ENCODE data around the gene G3BP2.
"Not testable (repeated sequence)": the region's sequence is repeated elsewhere in the genome, so short reads cannot be mapped to it uniquely, and the experiment has no call there.

Gene G3BP2

GRCh38 chr4:75685546-75686189 is 12.5 kb upstream of the G3BP2 start:
- no peak overlapping the region for H3K4me3 ChIP-seq (ENCODE audit: low read depth, low read length)

GRCh38 chr4:75683482-75684155 is 10.4 kb upstream of the G3BP2 start:
- H3K4me3 ChIP-seq (ENCODE audit: low read depth, low read length): no peak overlapping the region

DNA sequence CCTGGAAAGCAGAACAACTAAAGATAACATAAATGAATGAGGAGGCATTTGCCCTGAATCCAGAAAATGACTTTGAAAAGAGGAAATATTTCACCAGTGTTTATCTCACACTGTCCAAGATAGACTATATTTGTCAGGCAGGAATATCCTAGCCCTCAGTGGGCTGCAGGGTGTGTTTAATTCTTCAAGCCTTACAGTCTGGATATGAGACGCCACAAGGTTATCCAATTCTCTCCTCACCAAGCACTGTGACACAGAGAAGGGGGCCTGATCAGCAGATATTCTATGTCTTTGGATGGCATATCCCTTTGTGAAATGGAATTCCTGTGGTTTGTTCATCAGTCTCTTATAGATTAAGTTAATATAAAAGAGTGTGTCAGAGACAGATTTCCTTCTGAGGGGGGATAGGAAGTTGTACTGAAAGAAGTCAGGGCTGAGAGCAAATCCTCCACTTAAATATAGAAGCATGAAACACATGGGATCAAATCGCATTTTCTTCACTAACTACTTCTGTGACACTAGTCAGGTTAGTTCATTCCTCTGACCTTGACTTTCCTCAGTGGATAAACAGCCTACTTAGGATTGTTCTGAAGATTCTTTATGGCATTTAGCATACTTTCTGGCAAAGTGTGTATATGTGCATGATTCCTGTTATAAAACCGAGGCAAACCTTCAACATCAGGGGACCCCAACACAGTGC is 6.8 kb upstream of the G3BP2 start:
- H3K4me3 ChIP-seq (ENCODE audit: low read depth, low read length): no peak overlapping the region

DNA sequence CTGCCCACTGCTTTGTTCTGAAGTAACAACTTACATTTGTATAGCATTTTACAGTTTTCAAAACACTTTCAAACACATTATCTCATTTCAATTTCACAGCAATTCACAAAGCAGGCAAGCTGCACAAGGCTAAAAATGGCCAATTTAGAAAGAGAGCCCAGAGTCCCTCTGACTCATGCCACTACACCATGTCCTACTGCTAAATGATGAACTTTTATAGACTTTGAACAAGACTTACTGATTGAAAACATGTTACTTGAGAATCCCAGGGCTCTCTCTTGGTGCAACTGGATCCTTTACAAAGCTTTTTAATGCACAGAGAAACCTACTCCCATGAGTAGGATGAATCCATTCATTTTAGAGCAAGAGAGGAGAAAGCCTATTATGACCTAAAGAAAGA is 5.8 kb upstream of the G3BP2 start:
- no peak overlapping the region for H3K4me3 ChIP-seq (ENCODE audit: low read depth, low read length)

- H3K4me3 ChIP-seq (ENCODE audit: low read depth, low read length): no peak overlapping the region
Measured at GRCh38 chr4:75678473-75678872, 5.3 kb upstream of the G3BP2 start.

DNA sequence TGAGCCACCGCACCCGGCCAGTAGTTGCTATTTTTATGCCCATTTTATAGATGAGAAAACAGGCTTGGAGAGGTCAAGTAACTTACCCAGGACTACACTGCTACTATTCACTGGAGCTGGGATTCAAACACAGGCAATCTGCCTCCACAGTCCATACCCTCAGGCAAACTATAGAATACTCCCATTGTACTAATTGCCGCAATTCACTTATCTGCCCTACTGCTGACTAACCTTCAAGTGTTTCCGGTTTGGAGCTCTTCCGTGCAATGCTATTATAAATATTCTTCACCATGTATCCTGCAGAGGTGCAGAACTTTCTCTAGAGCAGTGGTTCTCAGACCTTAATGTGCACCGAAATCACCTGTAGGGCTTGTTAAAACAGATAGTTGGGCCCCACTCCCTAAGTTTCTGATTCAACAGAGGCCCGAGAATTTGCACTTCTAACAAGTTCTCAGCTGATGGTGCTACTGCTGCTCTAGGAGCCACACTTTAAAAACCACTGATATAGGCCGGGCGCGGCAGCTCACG is 1.9 kb upstream of the G3BP2 start:
- no peak overlapping the region for H3K4me3 ChIP-seq (ENCODE audit: low read depth, low read length)

- H3K4me3 ChIP-seq (ENCODE audit: low read depth, low read length): peak overlapping the region; percentile 99
Measured at GRCh38 chr4:75673959-75674328, 733 bp upstream of the G3BP2 start.

- H3K4me3 ChIP-seq (ENCODE audit: low read depth, low read length): peak overlapping the region; percentile 99
Measured at GRCh38 chr4:75672461-75673026, 667 bp downstream of the G3BP2 start.

DNA sequence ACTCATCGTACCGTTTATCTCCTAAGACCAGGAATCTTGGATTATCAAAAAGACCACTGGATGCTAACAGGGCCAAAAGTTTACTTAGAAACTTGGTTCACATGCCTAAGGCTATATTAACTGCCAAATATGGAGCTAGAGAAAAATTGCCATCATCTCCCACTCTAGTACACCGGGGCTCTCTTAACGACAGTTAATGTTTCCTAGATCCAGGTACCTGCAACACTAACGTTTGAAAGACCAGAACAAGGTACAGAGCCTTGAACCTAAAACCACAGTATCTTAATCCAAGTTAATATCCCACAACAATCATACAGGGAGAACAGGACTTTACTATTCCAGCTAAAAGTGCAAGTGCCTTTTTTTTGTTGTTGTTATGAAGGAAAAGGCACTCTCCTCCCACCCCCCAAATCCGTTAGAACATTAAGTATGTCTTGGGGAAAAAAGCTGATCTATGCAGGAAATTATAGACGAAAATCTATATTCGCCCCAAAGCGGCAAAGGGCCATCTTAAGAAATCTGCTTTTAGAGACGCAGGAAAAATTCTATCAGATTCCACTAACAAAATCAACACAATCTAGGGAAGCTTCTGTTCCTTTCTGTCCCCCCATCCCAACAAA is 1.3 kb downstream of the G3BP2 start:
- H3K4me3 ChIP-seq (ENCODE audit: low read depth, low read length): peak overlapping the region; percentile 99

DNA sequence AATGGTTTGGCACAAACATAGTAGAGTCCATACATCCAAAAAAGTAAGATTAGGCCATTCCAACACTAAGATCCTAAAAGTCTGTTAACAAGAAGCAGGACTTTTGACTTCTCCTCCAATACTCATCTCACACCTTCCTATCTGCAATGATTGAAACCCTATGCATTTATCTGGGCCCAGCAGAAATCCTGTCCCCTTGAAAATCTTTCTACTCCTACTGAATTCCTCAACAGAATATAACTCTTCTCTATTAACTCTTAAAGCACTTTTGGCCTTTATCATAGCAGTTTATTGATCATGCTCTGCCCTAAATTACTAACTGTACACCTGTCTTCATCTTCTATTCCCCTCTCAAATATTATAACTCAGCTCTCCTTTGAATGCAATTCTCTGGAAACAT is 4.6 kb downstream of the G3BP2 start:
- H3K4me3 ChIP-seq (ENCODE audit: low read depth, low read length): no peak overlapping the region

GRCh38 chr4:75667636-75668035 is 5.6 kb downstream of the G3BP2 start:
- H3K4me3 ChIP-seq (ENCODE audit: low read depth, low read length): not testable (repeated sequence)

- H3K4me3 ChIP-seq (ENCODE audit: low read depth, low read length): no peak overlapping the region
Measured at GRCh38 chr4:75666299-75666698, 6.9 kb downstream of the G3BP2 start.

DNA sequence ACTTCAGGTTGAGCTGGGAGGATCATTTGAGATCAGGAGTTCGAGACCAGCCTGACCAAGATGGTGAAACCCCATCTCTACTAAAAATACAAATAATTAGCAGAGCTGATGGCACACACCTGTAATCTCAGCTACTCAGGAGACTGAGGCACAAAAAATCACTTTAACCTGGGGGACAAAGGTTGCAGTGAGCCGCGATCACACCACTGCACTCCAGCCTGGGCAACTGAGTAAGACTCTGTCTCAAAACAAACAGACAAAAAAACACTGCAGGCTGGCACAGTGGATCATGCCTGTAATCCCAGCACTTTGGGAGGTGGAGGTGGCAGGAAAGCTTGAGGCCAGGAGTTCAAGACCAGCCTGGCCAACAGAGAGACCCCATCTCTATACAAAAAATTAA is 8.6 kb downstream of the G3BP2 start:
- not testable (repeated sequence) for H3K4me3 ChIP-seq (ENCODE audit: low read depth, low read length)

DNA sequence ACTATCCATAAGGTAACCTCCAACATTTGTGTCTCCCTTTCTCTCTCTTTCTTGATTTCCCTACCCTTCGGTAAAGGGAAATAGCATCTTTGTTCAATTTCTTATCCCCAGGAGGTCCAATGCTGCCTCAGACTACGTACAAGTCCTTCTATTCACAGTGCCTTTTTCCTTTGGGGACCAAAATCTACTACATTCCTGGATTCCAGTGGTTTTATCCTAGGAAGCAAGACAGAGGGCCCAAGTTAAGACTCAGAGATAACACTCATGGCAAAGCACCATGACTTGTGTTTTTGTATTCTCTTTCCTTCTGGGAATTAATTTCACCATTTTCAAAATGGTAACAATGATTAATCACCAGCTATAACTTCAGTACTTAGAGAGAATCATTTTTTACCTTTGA is 10.6 kb downstream of the G3BP2 start:
- H3K4me3 ChIP-seq (ENCODE audit: low read depth, low read length): no peak overlapping the region

DNA sequence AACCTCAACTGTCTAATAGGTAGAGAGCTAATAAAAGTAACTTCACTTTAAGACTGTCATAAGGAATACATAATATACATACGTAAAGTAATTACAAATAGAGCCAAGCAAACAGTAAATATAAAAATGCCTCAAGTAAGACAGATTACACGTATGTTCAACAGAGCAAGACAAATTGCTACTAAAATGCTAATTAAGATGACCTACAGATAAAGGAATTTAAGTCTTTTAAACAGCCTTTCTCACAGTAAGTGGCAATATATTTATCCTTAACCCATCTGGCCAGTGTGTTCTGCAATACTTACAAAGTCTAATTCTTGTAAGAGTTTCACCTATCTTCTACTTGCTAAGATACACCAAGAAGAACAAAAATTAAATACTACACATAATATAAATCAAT is 12.7 kb downstream of the G3BP2 start:
- no peak overlapping the region for H3K4me3 ChIP-seq (ENCODE audit: low read depth, low read length)

DNA sequence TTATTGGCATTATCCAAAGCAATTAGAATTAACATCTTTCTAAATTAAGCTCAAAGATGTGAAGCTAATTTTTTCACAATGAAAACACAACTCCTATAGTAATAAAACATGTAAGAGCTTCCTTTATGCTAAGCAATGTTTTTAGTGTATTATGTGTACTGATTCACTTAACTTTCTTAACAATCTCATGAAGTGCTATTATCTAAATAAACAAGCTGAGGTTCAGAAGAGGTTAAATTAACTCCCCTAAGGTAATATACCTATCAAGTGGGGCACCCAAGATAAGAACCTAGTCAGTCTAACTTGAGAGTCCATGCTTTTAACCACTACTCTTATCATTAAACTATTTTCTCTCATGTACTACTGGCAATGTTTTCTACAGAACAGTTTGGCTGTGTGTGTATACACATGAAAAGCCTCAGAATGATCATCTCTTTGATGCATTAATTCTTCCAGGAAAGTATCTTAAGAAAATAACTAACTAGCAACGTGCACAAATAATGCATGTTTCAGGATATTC is 13.6 kb downstream of the G3BP2 start:
- no peak overlapping the region for H3K4me3 ChIP-seq (ENCODE audit: low read depth, low read length)

DNA sequence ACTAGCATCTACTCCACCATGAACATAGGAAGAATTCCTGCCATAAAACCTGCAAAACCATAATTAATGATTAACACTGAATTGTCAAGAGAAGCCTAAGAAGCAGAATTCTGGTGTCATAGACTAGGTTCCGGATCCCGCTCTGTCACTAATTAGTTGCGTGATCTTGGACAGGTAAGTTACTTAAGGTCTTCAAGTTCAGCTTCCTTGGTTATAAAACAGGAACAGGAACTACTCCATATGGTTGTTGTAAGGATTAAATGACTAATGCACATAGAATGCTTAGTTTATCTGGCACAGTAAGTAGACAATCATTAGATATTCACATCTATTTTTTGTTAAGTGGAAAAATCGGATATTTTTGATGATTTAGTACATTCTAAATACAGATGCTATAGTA is 14.3 kb downstream of the G3BP2 start:
- no peak overlapping the region for H3K4me3 ChIP-seq (ENCODE audit: low read depth, low read length)

GRCh38 chr4:75655562-75655961 is 17.6 kb downstream of the G3BP2 start:
- H3K4me3 ChIP-seq (ENCODE audit: low read depth, low read length): no peak overlapping the region

DNA sequence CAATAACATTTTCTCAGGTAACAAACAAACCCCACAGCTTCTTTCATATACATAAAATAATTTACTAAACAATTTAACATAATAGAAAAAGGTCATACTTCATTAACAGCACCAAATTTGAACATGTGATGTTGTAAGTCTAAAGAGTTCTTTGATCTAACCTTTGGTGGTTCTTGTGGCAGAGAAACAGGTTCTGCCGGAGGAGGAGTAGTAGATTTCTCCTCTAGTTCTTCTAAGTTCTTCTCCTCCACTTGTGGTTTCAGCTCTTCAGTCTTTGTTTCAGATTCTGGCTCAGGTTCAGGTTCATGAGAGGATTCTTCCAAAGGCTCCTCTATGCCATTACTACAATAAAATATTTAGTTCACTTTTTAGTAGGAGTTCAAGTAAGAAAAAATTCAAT is 18.3 kb downstream of the G3BP2 start:
- H3K4me3 ChIP-seq (ENCODE audit: low read depth, low read length): no peak overlapping the region

GRCh38 chr4:75653845-75654503 is 19.2 kb downstream of the G3BP2 start:
- H3K4me3 ChIP-seq (ENCODE audit: low read depth, low read length): no peak overlapping the region

DNA sequence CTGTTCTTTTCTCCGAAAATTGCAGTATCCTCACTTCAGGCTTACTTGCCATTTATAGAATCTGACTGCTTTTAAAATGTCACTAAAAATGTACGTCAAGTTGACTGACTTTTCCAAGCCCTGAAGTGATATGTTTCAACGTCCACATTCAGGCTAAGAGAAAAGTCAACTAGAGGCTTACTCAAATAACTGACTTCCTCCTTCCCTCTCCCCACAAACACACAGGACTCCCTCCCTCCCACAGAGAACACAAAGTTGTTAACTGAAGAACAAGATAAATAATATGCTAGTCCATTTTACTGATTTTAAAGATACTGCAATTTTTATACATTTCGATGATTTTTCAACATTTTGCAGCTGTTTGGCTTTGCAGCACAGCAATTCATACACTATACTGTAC is 29.1 kb downstream of the G3BP2 start:
- no peak overlapping the region for H3K4me3 ChIP-seq (ENCODE audit: low read depth, low read length)

Data from iPS-11a (cell line).